LNCaP clone FGC (cell line): Measurements from ENCODE around the gene GPSM1.
A peak's percentile ranks its signal among the peaks of the same experiment; 100 is the strongest.

ENCODE experiments used
- DNase-seq: peaks from one replicate; pipeline ENCODE4 v3.0.0-alpha.2; 2011; ENCODE audit warnings: low read depth
- H3K4me3 ChIP-seq: 2 replicates; pipeline ENCODE4 v1.5.1; 2011; ENCODE audit warnings: mild to moderate bottlenecking, low read depth, low read length, control low read depth
- CTCF ChIP-seq: IDR thresholded peaks from 2 replicates; pipeline ENCODE4 v1.5.1; 2012; ENCODE audit warnings: mild to moderate bottlenecking; ENCODE audit not compliant: control insufficient read depth, insufficient read depth; ENCODE audit errors: extremely low read depth

Gene GPSM1

GRCh38 chr9:136327304-136327974, at the start of gene GPSM1:
TSS of gene GPSM1 (plus strand) at chr9:136327539. CDS start at chr9:136327696, 157 bp downstream.
- no peak for DNase-seq
- peak within 1 kb of the TSS; percentile 68 for H3K4me3 ChIP-seq

GRCh38 chr9:136277746-136278145, 49.6 kb upstream of the GPSM1 start:
- no peak for DNase-seq
- no peak for TF ChIP-seq CTCF
- no peak overlapping the region for H3K4me3 ChIP-seq

More at GRCh38 chr9:136327304-136327974, at the start of gene GPSM1:
- TF ChIP-seq CTCF = no peak

GRCh38 chr9:136278221-136278620, 49.1 kb upstream of the GPSM1 start:
- H3K4me3 ChIP-seq = no peak overlapping the region
- DNase-seq = no peak
- no peak for TF ChIP-seq CTCF

- DNase-seq = no peak
- no peak overlapping the region for H3K4me3 ChIP-seq
- no peak for TF ChIP-seq CTCF
Observed at GRCh38 chr9:136278894-136279293, 48.4 kb upstream of the GPSM1 start.

- DNase-seq = no peak
- TF ChIP-seq CTCF = no peak
- no peak overlapping the region for H3K4me3 ChIP-seq
Observed at GRCh38 chr9:136279471-136279870, 47.9 kb upstream of the GPSM1 start.

- no peak for DNase-seq
- H3K4me3 ChIP-seq = no peak overlapping the region
- no peak for TF ChIP-seq CTCF
Observed at GRCh38 chr9:136280535-136281315, 46.6 kb upstream of the GPSM1 start.
